Neural progenitor cell (in vitro differentiated cells): Measurements from ENCODE around the gene ACYP2. TPM values are rescaled to one million over a fixed set of nuclear protein-coding genes. Genes with fewer than 3 reads are reported as not detected.

Source experiments
- DNase-seq: peaks from one replicate; pipeline ENCODE4 v3.0.0-alpha.2; 2016; ENCODE audit warnings: low spot score
- H2AFZ ChIP-seq: fragments of 200-600 bp; sonication (generic); replicated peaks from 2 replicates; pipeline ENCODE4 v1.6.1; 2016; ENCODE audit warnings: antibody characterized with exemption
- H3F3A ChIP-seq: fragments of 200-600 bp; sonication (generic); 2 replicates; pipeline ENCODE4 v1.6.1; 2016; ENCODE audit warnings: antibody characterized with exemption, low read depth
- H3K27ac ChIP-seq: fragments of 200-600 bp; sonication (generic); 2 replicates; pipeline ENCODE4 v1.5.1; 2016; ENCODE audit warnings: mild to moderate bottlenecking
- H3K27me3 ChIP-seq: fragments of 200-600 bp; sonication (generic); 2 replicates; pipeline ENCODE4 v1.6.1; 2016; ENCODE audit warnings: mild to moderate bottlenecking, moderate library complexity
- H3K36me3 ChIP-seq: fragments of 200-600 bp; sonication (generic); 2 replicates; pipeline ENCODE4 v1.5.1; 2016
- H3K4me1 ChIP-seq: fragments of 200-600 bp; sonication (generic); 2 replicates; pipeline ENCODE4 v1.6.1; 2016; ENCODE audit warnings: mixed run types
- H3K4me2 ChIP-seq: fragments of 200-600 bp; sonication (generic); 2 replicates; pipeline ENCODE4 v1.6.1; 2016
- H3K4me3 ChIP-seq: fragments of 200-600 bp; sonication (generic); 2 replicates; pipeline ENCODE4 v1.5.1; 2016
- H3K79me2 ChIP-seq: fragments of 200-600 bp; sonication (generic); 2 replicates; pipeline ENCODE4 v1.6.1; 2016; ENCODE audit warnings: low read depth
- H3K9ac ChIP-seq: fragments of 200-600 bp; sonication (generic); 2 replicates; pipeline ENCODE4 v1.6.1; 2016
- H3K9me3 ChIP-seq: fragments of 200-600 bp; sonication (generic); 2 replicates; pipeline ENCODE4 v1.5.1; 2016; ENCODE audit warnings: low read depth
- H4K20me1 ChIP-seq: fragments of 200-600 bp; sonication (generic); 2 replicates; pipeline ENCODE4 v1.6.1; 2016; ENCODE audit warnings: low read depth
- H3K27ac Mint-ChIP-seq: 3 replicates; pipeline ENCODE4 v1.8.0; 2021; ENCODE audit warnings: mixed read lengths
- H3K27me3 Mint-ChIP-seq: 2 replicates; pipeline ENCODE4 v1.8.0; 2022; ENCODE audit warnings: low read depth, mild to moderate bottlenecking, inconsistent platforms, moderate library complexity, mixed read lengths; ENCODE audit not compliant: insufficient read depth
- H3K36me3 Mint-ChIP-seq: 3 replicates; pipeline ENCODE4 v1.8.0; 2021; ENCODE audit warnings: mixed read lengths
- H3K4me1 Mint-ChIP-seq: 3 replicates; pipeline ENCODE4 v1.8.0; 2021; ENCODE audit warnings: mixed read lengths
- H3K4me3 Mint-ChIP-seq: 3 replicates; pipeline ENCODE4 v1.8.0; 2021; ENCODE audit warnings: mild to moderate bottlenecking, moderate library complexity, mixed read lengths
- H3K9me3 Mint-ChIP-seq: 3 replicates; pipeline ENCODE4 v1.8.0; 2020; ENCODE audit warnings: mixed read lengths
- CTCF ChIP-seq: fragments of 200-600 bp; sonication (generic); IDR thresholded peaks from 2 replicates; pipeline ENCODE4 v1.5.1; 2017; ENCODE audit warnings: antibody characterized with exemption, mild to moderate bottlenecking
- EZH2 ChIP-seq: fragments of 200-600 bp; sonication (generic); IDR thresholded peaks from 2 replicates; pipeline ENCODE4 v1.6.1; 2017; ENCODE audit warnings: antibody characterized with exemption, mild to moderate bottlenecking, moderate library complexity
- EZH2phosphoT487 ChIP-seq: fragments of 200-600 bp; sonication (generic); IDR thresholded peaks from 2 replicates; pipeline ENCODE4 v1.6.1; 2017; ENCODE audit warnings: antibody characterized with exemption
- total RNA-seq: library from RNA; depleted of rRNA; stranded (reverse); fragments of >200 nt; gene quantifications from 2 replicates; pipeline ENCODE4 v1.2.3, GENCODE V29; 2015; ENCODE audit warnings: low replicate concordance

The ACYP2 gene
- total RNA-seq, 1 donor from 2014 or later, result 9.7 TPM

DNA sequence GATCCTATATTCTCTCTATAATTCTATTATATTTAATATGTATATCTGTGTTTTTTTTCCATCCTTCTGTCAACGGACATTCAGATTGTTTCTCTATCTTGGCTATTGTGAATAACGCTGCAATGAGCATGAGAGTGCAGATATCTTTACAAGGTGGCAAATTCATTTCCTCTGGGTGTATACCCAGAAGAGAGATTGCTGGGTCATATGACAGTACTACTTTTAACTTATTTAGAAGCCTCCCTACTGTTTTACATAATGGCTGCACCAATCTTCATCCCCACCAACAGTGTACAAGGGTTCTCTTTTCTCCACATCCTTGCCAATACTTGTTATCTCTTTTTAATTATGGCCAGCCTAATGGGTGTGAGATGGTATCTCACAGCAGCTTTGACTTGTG is 74.1 kb downstream of the ACYP2 start:
- Histone ChIP-seq H3K9me3 (no peaks in the 10 kb centered on the region), H4K20me1 (no peaks in the 10 kb centered on the region)
- no peak overlapping the region for H3K27ac Mint-ChIP-seq

GRCh38 chr2:54191361-54192135 is 76.1 kb downstream of the ACYP2 start:
- no peaks in the 10 kb centered on the region for H3K4me1 ChIP-seq
- H3K4me3 ChIP-seq, result no peak overlapping the region
- Mint-ChIP-seq H3K4me3 (no peak overlapping the region), H3K27me3 (no peaks in the 10 kb centered on the region), H3K36me3 (no peaks in the 10 kb centered on the region), H3K27ac (no peak overlapping the region), H3K4me1 (no peaks in the 10 kb centered on the region), H3K9me3 (no peaks in the 10 kb centered on the region)
- no peak for DNase-seq
- H3K4me2 ChIP-seq, result no peak overlapping the region
- H3K36me3 ChIP-seq, result no peaks in the 10 kb centered on the region
- H3K9me3 ChIP-seq, result no peaks in the 10 kb centered on the region
- no peaks in the 10 kb centered on the region for H3K27me3 ChIP-seq
- H3K9ac ChIP-seq, result no peak overlapping the region
- H3K27ac ChIP-seq, result no peak overlapping the region
- no peaks in the 10 kb centered on the region for H3F3A ChIP-seq
- no peak for TF ChIP-seq EZH2phosphoT487
- H3K79me2 ChIP-seq, result no peaks in the 10 kb centered on the region
- no peaks in the 10 kb centered on the region for H4K20me1 ChIP-seq
- H2AFZ ChIP-seq, result no peak overlapping the region

More for the DNA sequence above, 74.1 kb downstream of the ACYP2 start:
- Histone ChIP-seq H3F3A (no peaks in the 10 kb centered on the region), H3K79me2 (no peaks in the 10 kb centered on the region), H3K9ac (no peak overlapping the region), H3K4me3 (no peak overlapping the region), H3K36me3 (no peaks in the 10 kb centered on the region), H3K27me3 (no peaks in the 10 kb centered on the region), H2AFZ (no peak overlapping the region), H3K4me2 (no peak overlapping the region), H3K27ac (no peak overlapping the region), H3K4me1 (no peaks in the 10 kb centered on the region)
- no peaks in the 10 kb centered on the region for H3K27me3 Mint-ChIP-seq
- no peaks in the 10 kb centered on the region for H3K36me3 Mint-ChIP-seq
- no peak for DNase-seq
- no peaks in the 10 kb centered on the region for H3K9me3 Mint-ChIP-seq
- H3K4me1 Mint-ChIP-seq, result no peaks in the 10 kb centered on the region
- no peak overlapping the region for H3K4me3 Mint-ChIP-seq
- TF ChIP-seq CTCF (no peak), EZH2 (no peak), EZH2phosphoT487 (no peak)

DNA sequence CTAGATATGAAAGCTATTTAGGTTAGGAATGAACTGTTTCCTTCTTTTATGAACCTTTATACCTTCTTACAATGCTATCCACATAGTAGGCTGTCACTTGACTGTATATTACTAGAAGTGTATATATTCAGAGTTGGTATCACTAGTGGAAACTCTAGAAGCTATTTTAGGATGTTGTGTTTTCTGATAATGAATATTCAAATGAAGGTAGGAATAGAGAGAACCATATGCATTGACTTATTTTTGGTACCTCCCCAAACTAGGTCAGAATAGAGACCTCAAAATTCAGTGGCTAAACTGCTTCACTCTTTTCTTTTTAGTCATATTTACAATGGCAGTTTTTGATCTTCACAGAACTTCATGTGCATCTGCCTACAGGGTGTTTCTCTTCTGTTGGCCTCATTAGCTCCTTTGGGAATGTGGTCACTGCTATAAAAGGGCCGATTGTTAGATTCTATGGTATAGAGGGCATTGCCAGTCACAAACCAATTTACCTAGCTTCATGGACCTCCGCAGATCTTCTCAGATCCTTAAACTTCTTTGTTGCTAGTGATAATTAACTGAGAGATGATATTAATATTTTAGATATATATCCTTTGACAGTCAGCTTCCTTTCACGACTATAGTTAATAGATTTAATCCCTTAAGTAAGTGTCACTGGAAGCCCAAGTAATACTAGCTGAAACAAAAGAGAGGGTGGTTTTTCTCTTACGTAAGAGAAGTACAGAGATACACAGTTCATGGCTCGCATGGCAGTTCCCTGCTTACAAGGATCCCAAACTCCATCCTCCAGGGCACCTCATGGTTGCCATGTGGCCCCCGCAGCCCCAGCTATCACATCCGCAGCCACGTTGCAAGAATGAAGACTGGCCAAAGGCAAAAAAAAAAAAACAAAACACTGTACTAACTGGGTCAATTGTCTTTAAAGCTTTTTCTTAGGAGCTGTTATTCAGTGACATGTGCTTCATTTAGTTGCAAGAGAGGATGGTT is 79.6 kb downstream of the ACYP2 start:
- no peaks in the 10 kb centered on the region for H3K36me3 Mint-ChIP-seq
- no peak overlapping the region for H3K4me3 Mint-ChIP-seq
- DNase-seq, result no peak
- no peak overlapping the region for H2AFZ ChIP-seq
- no peaks in the 10 kb centered on the region for H3K36me3 ChIP-seq
- no peaks in the 10 kb centered on the region for H3F3A ChIP-seq
- H3K4me3 ChIP-seq, result no peak overlapping the region
- H3K27ac Mint-ChIP-seq, result no peak overlapping the region
- no peak overlapping the region for H3K4me2 ChIP-seq
- H4K20me1 ChIP-seq, result no peaks in the 10 kb centered on the region
- no peaks in the 10 kb centered on the region for H3K27me3 Mint-ChIP-seq
- no peak for TF ChIP-seq EZH2
- no peak for TF ChIP-seq CTCF
- TF ChIP-seq EZH2phosphoT487, result no peak
- no peaks in the 10 kb centered on the region for H3K27me3 ChIP-seq
- H3K4me1 Mint-ChIP-seq, result no peaks in the 10 kb centered on the region
- H3K4me1 ChIP-seq, result no peaks in the 10 kb centered on the region
- no peak overlapping the region for H3K27ac ChIP-seq
- no peaks in the 10 kb centered on the region for H3K79me2 ChIP-seq
- H3K9me3 ChIP-seq, result no peaks in the 10 kb centered on the region
- H3K9ac ChIP-seq, result no peak overlapping the region
- H3K9me3 Mint-ChIP-seq, result no peaks in the 10 kb centered on the region
